M059J (cell line): ENCODE results near the gene BRDT. TPM values are rescaled to one million over a fixed set of nuclear protein-coding genes. Genes with fewer than 3 reads are reported as not detected.

Experiments used
- total RNA-seq: library from RNA; depleted of rRNA; stranded (reverse); fragments of >200 nt; shearing (Covaris generic); gene quantifications from 2 replicates; pipeline ENCODE4 v1.2.3, GENCODE V29; 2014; rRNA removed

Gene BRDT
- total RNA-seq, 1 experiment from 2014 or later = not detected

Other genes with a start within 250 kb of the BRDT start
- 1.8 and 2.1 TPM in 2 replicates for gene TGFBR3, start 63.2 kb upstream of the BRDT start, total RNA-seq
- 5.8 and 8.4 TPM in 2 replicates for gene EPHX4, start 80.6 kb downstream of the BRDT start, total RNA-seq
- gene SETSIP, start 126.0 kb downstream of the BRDT start, total RNA-seq = not detected in 2 replicates
- gene BTBD8, start 130.9 kb downstream of the BRDT start, total RNA-seq = 4.6 and 6.9 TPM in 2 replicates